Activated effector memory CD4-positive, alpha-beta T cell treated with Interleukin-2 at 50 U/mL for 16 hours (primary cell): ENCODE data around the gene CACNA2D1.
"Not testable (repeated sequence)": the region's sequence is repeated elsewhere in the genome, so short reads cannot be mapped to it uniquely, and the experiment has no call there.

ENCODE experiments used
- DNase-seq: peaks from one replicate; pipeline ENCODE4 v3.0.0-alpha.2; 2020

The CACNA2D1 gene

DNA sequence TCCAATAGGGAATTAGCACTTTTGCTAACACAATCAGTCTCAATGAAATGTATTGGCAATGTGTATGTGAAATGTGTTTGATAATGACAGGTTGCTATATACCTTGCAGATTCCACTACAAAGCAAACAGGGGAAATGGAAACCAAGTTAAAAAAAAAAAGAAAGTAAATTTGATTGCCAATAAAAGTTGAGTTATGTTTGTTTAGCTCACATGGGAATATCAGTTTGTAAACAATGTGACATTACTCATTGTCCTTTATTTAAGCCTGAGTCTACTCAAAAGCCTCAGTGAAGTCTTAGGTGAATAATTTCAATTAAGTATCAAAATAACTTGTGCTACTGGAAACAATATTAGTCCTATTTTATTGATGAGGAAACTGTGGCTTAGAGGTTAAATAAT lies 285.2 kb downstream of the CACNA2D1 start:
- DNase-seq, result no peak

DNA sequence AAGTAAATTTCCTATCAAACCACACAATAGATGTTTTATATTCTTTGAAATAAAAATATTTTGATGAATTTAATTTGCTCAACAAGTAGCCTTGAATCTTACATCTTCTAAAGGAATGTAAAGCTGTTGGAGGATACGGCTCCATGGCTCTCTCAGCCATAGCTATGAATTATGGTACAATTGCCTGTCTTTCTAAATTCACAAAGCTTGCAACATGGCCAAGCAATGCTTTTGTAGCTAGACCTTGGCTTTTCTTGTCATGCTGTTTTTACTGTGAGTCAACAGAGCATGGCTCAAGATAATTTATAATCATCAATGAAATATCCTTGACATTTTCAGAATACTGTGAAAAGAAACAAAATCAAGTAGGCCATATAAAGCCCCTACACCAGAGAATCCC lies 286.7 kb downstream of the CACNA2D1 start:
- no peak for DNase-seq

DNA sequence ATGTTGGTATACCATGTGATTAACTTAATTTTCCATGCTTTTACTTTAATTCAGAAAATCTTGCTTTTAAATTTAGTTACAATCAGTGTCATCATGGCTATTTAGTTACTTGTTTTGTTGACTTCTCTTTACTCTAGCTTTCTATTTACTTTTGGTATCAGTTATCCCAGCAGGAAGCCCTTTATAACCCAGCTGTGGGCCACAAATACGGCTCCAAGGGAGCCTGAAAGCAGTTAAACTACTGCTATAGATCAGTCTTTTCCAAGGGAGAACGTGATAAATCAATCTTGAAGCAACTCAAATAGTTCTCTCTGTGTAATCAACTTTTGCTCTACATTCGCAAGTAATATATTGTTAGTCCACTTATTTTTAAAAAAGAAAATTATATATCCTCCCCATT lies 287.4 kb downstream of the CACNA2D1 start:
- DNase-seq, result no peak

DNA sequence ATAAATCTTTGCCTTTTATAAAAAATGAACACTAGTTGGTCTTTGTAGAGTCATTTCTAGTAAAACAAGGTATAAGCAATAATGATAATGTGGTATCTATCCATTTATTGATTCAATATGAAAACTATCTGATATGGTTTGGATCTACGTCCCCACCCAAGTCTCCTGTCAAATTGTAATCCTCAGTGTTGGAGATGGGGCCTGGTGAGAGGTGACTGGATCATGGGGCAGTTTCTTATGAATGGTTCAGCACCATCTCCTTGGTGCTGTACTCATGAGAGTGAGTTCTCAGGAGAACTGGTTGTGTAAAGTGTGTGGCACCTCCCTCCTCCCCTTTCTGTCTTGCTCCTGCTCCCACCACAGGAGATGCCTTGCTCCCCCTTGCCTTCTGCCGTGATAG lies 288.8 kb downstream of the CACNA2D1 start:
- DNase-seq, result no peak

DNA sequence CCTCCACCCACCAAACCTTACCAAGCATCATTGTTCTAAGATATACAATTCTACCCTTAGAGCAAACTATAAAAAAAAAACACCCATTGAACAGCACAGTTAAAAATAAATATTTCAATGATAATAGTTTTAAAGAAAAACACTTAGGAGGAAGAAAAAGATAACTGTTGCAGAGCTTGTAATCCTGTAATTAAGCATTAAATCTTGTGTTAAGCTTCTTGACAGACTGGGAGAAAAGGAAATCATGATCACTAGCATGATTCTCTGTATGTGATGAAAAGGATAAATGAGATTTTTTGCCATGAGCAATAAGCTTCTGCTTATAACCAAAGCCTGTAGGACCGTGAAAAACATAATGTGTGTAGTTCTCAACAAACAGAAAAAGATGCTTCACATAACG lies 289.8 kb downstream of the CACNA2D1 start:
- DNase-seq, result no peak

DNA sequence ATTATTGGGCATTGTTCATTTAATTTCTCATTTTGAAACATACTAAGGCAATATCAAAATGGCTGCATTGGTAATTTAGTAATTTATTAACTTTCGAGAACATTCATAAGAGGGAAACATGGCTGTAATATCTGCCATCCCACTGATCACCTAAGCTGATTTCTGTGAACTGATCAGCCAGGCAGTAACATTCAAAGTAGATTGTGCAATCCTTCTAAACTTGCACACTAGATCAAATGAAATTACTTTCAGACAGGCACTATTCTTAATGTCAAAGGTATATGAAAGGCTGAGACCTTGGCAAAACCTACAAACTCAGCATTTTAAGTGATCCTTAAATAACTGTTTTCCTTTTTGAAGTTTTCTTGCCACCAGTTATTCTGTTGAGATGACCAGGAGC lies 290.7 kb downstream of the CACNA2D1 start:
- DNase-seq, result no peak

DNA sequence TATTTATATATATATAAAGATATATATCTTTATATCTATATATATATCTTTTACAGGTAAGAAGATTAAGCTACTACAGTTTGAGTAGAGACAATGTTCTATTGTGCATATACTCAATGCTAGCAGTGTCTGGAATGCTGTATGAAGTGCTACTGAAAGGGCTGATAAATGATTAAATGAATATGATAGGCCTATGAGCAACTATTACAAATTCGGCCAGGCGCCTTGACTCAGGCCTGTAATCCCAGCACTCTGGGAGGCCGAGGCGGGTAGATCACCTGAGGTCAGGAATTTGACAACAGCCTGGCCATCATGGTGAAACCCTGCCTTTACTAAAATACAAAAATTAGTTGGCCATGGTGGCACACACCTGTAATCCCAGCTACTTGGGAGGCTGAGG lies 297.1 kb downstream of the CACNA2D1 start:
- DNase-seq, result no peak

DNA sequence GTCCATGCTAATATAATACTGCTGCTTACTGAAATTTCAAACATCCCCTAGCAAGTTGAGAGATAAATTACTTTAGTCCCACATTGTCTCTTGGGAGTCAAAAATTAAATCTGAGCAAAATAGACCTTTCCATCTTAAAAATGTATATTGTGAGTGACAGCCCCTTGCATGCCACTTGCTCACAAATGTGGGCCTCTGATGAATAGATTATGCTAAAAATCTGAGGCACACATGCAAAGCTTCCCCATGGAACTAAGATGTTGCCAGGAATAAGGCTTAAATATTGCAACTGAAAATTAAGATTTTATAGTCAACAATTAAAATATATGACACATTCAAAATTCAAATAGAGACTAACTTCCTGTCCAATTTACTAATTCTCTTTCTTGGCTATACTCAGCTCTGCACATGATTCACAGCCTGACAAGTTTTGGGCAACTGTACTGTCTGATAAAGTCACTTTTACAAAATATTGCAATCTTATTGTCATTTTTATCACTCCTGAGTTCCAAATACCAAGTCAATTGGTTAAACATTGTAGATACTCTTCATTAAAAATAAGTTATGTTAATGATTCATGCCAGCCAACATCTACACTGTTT lies 301.2 kb downstream of the CACNA2D1 start:
- no peak for DNase-seq

DNA sequence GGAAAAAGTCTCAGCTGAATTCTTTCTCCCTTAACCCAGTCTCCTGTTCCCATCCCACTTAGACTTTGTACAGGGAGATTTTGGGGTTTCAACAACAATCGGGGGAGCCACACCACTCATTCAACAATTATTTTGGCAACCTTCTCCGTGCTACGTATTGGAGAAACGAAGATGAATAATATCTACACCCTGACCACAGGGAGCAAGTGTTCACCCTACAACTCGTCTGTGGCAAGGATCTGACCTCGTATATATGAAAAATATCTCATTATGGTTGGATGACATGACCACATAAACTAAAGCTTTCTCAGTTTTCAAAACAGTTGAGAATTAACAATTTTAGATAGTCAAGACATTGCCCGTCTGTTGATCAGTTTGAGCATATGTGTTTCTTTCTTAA lies 302.1 kb downstream of the CACNA2D1 start:
- DNase-seq, result no peak

DNA sequence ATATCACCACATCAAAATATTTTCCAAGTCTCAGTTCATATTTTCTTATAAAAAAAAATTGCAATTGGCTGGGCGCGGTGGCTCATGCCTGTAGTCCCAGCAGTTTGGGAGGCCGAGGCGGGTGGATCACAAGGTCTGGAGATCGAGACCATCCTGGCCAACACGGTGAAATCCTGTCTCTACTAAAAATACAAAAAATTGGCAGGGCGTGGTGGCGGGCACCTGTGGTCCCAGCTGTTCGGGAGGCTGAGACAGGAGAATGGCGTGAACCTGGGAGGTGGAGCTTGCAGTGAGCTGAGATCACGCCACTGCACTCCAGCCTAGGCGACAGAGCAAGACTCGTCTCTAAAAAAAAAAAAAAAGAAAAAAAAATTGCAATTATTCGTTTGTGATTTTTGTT lies 303.0 kb downstream of the CACNA2D1 start:
- DNase-seq, result not testable (repeated sequence)

DNA sequence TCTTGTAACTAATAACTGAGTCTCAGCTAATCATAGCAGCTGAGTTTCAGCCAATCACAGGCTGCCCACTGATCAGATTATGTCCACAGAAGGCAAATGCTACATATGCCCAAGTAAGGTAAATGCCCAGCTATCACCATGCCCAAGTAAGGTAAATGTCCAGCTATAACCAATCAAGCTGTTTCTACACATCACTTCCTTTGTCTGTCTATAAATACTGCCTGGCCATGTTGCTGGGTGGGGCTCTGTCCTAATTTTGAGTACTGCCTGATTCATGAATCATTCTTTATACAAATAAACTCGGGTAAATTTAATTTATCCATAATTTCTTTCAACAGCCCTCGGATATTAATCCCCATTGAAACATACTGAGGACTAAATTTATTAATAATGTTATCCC lies 312.4 kb downstream of the CACNA2D1 start:
- no peak for DNase-seq

DNA sequence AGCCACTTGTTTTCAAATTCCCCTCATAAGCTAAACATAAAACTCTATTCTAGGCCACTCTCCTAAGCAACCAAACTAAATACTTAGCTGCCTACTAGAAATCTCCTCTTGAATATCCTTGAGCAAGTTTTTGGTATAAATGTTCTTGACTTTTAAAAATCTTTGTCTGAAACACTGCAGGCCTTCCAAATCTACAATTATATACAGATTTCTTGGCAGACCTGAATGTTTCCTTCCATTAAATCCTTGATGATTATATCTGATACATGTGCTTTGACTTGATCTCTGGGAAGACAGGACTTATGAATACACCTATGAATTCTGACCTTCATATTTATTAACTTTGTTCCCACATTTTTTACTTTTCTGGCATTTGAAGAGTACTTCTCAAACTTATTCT lies 314.5 kb downstream of the CACNA2D1 start:
- DNase-seq, result no peak

DNA sequence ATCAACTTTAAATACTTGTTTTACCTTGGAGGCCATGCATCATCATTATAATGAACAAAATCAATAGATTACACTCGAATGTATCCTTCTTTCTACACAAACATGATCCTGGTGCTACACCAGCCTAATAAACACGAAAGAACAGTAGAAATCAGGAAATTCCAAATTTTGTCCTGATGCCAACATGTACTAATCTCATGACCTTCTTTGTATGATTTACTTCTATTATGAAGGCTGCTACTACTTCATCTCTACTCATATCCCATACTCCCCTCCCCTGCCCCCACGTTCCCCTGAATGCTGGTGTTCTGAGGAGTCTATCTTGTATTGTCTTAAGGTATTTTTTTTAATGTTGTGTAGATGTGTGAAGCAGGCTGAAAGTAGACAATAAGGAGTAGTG lies 315.0 kb downstream of the CACNA2D1 start:
- no peak for DNase-seq

DNA sequence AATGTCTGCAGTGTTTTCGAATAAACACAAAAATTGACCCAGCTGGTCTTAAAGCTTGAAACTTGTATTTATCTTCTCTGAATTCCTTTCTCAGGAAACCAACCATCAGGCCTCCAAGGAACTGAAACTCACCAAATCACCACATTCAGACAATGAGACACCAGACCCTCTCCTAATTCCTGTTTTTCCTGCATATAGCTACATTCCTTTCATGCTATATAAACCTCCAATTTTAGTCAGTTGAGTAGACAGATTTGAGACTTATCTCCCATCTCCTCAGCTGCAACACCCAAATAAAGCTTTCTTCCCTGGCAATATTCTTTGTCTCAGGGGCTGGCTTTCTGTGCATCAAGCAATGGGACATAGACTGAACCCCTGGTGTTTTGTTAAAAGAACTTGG lies 317.0 kb downstream of the CACNA2D1 start:
- no peak for DNase-seq

DNA sequence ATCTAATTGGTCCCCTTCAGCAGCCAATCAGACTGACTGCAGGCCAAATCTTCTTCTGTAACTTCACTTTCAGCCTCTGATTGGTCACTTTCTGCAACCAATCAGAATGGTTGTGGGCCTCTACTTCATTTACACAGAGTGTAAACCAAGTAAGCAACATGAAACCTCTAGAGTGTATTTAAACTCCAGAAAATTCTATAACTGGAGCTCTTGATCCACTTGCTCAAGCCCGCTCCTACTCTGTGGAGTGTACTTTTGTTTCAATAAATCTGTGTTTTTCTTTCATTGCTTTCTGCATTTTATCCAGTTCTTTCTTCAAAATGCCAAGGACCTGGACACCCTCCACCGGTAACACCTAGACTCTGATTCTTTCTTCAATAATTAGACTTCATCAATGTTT lies 319.1 kb downstream of the CACNA2D1 start:
- no peak for DNase-seq

DNA sequence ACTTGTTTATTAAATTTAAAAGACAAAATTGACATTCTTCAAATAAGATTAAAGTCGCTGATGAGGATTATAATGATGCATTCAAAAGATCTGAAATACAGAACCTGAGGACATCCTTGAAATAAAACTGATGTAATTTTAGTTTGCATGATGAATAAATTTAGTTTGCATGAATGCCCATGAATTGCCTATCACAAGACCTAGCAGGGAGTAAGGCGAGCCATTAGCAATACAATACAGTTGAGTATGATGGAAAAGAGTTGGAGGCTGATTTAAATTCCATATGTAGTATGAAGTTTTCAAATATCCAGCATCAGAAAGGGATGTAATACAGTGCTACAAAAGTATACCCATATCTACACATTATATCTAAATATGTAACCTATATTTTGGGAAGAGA lies 321.3 kb downstream of the CACNA2D1 start:
- DNase-seq, result no peak

DNA sequence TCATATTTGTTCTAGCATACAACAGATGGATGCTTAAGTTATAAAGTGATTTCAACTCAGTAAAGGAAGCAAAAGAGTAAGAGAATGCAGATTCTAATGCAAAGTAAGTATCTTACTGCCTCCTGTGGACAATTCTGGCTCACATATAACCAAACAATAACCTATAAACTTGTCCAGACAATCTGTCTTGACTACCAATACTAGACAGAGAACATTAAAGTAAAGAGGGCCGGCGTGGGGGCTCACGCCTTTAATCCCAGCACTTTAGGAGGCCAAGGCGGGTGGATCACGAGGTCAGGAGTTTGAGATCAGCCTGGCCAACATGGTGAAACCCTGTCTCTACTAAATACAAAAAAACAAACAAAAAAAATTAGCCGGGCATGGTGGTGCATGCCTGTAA lies 329.3 kb downstream of the CACNA2D1 start:
- no peak for DNase-seq

DNA sequence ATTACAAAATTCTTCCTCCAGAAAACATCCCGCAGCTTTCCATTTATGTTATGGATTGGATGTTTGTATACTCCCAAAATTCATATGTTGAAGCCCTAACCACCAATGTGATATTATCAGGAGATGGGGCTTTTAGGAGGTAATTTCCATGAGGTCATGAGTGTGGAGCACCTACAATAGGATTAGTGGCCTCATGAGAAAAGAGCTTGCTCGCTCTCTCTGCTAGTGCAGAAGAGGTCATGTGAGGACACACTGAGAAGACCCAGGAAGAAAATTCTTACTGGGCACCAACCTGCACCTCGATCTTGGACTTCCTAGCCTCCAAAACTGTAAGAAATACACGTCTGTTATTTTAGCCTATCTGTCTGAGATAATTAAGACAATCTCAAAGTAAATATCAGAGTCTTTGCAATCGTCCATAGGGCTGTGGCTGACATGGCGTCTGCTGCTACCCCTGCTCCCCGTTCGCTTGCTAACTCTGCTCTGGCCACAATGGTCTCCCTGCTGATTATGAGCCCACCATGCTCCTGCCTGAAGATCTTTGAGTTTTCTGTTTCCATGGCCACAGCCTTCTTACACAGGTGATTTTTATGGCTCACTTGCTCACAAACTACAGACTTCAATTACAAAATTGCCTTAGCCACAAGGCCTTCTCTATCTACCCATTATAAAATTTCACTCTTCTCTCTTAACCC lies 333.3 kb downstream of the CACNA2D1 start:
- no peak for DNase-seq

DNA sequence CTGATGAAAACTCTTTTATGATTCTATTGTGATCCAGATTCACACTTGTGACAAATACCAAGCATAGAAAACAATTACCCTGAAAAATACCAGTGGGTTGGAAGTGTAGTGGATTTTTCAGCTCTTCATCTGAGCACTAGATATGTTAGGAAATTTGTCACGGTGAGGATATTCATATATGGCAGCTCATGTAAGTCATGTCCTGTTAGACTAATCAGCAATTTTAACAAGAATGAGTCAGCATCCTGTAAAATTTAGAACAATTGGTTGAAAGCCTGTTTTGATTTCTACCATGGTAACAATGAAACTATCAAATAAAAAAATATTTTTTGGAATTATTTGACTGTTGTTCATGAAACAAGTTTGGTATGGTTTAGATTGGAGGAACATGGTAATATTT lies 334.3 kb downstream of the CACNA2D1 start:
- no peak for DNase-seq

DNA sequence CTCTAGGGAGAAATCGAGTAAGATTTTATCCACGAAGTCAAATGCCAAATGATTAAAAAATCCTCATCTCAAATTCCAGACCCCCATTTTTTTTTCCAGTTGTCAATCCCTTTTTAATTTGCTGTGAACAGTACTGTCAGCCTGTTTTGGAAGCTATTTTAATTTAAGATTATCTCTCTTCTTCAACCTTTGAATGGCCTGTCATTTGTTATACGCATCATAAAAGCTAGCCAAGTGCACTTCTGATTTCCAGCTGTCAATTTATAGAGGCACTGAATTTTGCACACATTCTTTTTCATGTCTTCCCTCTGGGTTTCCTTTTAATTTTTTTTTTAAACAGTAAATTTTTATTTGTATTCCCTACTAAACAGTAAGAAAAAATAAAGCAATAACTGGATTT lies 337.4 kb downstream of the CACNA2D1 start:
- DNase-seq, result no peak

DNA sequence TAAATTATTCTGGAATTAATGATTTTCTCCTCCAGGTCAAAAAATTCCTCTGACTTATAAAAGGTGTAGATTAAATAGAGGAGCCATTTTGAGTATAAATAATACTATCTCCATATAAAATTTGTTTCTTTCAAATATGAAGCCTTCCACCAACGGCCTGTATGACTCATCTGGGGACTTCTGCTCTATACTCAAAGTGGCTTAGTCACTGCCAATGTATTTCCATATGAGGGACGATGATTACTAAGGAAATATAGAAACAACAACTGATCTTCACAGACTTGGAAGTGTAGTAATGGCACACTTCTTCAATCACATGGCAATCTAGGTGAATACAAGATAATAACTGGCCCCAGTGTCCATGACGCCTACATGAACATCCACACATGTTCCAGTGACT lies 338.1 kb downstream of the CACNA2D1 start:
- DNase-seq, result no peak

DNA sequence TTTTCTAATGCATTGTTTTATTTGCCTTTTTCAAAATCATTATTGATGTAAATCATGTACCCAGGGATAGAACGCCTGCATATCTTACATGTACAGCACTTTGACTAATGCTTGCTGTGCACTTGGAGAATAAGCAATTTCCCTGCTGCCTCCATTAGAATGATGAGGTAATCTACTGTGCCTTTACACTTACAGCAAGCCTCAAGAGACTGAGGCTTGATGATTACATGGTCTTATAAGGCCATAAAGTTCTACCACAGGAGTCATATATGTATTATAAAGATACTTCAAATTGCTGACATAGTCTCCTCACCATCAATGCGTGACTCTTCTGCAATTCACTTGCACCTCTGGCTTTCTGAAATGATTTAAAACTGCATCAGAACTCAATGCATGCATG lies 345.2 kb downstream of the CACNA2D1 start:
- DNase-seq, result no peak

DNA sequence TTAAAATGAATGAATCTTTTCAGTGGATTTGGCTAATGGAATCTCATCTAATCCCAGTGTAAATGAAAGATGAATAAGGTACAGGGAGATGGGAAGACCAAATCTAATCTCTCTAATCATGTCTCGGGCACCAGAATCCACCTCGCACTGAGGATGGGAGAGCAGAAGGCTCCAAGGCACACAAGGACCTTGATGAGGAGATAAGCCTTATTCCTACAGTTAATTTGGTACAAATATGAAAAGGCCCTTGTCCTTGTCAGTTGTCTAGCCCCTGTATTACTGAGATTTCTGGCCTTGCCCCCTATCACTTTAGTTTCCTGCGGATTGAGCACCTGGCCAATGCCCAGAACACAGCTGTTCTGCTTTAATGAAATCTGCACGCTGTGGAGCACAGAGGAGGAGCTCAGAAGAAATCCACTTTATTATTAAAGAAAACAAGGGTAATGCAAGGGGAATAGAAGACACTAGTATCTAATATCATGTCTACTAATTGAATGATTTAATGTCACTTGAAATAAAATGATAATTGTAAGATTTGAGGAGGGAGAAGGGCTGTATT lies 352.4 kb downstream of the CACNA2D1 start:
- DNase-seq, result no peak

DNA sequence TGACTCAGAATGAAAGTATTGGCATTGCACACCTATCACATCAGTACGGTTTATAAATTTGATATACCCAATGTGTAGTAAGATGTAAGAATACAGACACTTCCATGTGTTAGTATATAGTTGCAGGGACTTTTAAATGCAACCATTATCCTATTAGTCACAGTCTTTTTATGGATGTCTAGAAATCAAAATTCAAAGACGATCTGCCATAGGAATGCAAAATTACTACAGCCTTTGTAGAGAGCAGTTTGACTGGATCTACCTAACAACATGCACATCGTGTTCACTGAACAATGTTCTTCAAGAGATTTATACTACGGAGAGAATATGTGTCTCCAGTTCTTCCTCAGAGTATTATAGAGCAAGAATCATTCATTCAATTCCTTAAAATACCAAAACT lies 356.5 kb downstream of the CACNA2D1 start:
- no peak for DNase-seq

DNA sequence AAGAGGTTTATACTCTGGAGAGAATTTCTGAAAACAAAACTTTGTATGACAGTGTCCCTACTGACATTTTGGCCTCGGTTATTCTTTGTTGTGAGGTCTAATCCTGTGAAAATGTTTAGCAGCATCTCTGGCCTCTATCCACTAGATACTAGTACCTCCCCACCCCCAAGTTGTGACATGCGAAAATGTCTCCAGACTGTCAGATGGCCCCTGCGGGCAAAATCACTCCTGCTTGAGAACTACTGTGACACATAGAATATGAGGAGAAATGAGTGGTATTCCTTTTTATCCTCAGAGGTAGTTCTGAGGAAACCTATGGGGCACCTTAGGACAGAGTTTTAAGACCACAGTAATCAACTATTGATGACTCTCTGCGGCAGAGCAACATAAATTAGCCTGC lies 358.5 kb downstream of the CACNA2D1 start:
- no peak for DNase-seq
